Endothelial cell of umbilical vein (primary cell): Measurements from ENCODE around the gene IFIT5. TPM values are rescaled to one million over a fixed set of nuclear protein-coding genes. Genes with fewer than 3 reads are reported as not detected.

Experiments used
- BruUV-seq: library from RNA; stranded (reverse); fragments of 400-500 nt; replicated peaks from 2 replicates; lab custom pipeline; 2021; lab: Mats Ljungman, UMichigan
- CTCF ChIA-PET: fragments of 300-600, 350-600 bp; sonication (Branson Sonifier 250); formaldehyde crosslinking; loops from one replicate; lab custom pipeline; 2021; ENCODE audit warnings: antibody characterized with exemption, inconsistent platforms; lab: Charles Lee
- POLR2A ChIA-PET: fragments of 300-600, 350-600 bp; sonication (Branson Sonifier 250); formaldehyde crosslinking; loops from one replicate; lab custom pipeline; 2021; ENCODE audit warnings: antibody characterized with exemption, inconsistent platforms; lab: Charles Lee
- DNase-seq: peaks from one replicate; pipeline ENCODE4 v3.0.0-alpha.2; 2011; ENCODE audit warnings: low read depth, low spot score
- FAIRE-seq: peaks from 2 replicates; lab custom pipeline; 2011; peaks lifted over from hg19 to GRCh38; lab: Jason Lieb, UNC
- H2AFZ ChIP-seq: 2 replicates; pipeline ENCODE4 v1.6.0; 2012; ENCODE audit warnings: low read depth, low read length, control low read depth, inconsistent platforms
- H3K27ac ChIP-seq: 2 replicates; pipeline ENCODE4 v1.5.1; 2011; ENCODE audit warnings: low read depth, mild to moderate bottlenecking, control low read depth, low read length, moderate library complexity; ENCODE audit not compliant: insufficient read depth
- H3K27me3 ChIP-seq, 2 experiments: 2 replicates each; pipeline versions ENCODE4 v1.6.0 to v1.6.1; 2011; ENCODE audit warnings: low read length in 2 of 2, mixed read lengths in 1 of 2; ENCODE audit not compliant: control insufficient read depth in 2 of 2, insufficient read depth in 2 of 2
- H3K36me3 ChIP-seq, 2 experiments: 2 replicates in 1 of 2; 3 replicates in 1 of 2; pipeline ENCODE4 v1.5.1; 2011; ENCODE audit warnings: low read length in 2 of 2, mild to moderate bottlenecking in 1 of 2, moderate library complexity in 1 of 2; ENCODE audit not compliant: control insufficient read depth in 2 of 2, insufficient read depth in 2 of 2; ENCODE audit errors: extremely low read depth in 1 of 2
- H3K4me1 ChIP-seq: 3 replicates; pipeline ENCODE4 v1.5.1; 2011; ENCODE audit warnings: mild to moderate bottlenecking, low read length; ENCODE audit not compliant: control insufficient read depth, insufficient read depth; ENCODE audit errors: extremely low read depth
- H3K4me2 ChIP-seq: 2 replicates; pipeline ENCODE4 v1.6.1; 2011; ENCODE audit warnings: low read length, control low read depth, mixed read lengths; ENCODE audit not compliant: insufficient read depth
- H3K4me3 ChIP-seq, 3 experiments: fragments of 200-600 bp in 1 of 3; sonication (generic), shearing (Covaris generic) in 1 of 3; replicated peaks in 1 of 3; 2 replicates each; pipeline ENCODE4 v1.5.1; 2011 to 2016; ENCODE audit warnings: control low read depth in 3 of 3, low read length in 3 of 3, mild to moderate bottlenecking in 2 of 3, inconsistent platforms in 1 of 3, low read depth in 1 of 3, moderate library complexity in 1 of 3; ENCODE audit not compliant: insufficient read depth in 1 of 3
- H3K79me2 ChIP-seq: 2 replicates; pipeline ENCODE4 v1.6.0; 2012; ENCODE audit warnings: low read length, inconsistent platforms; ENCODE audit not compliant: control insufficient read depth, insufficient read depth
- H3K9ac ChIP-seq: replicated peaks from 2 replicates; pipeline ENCODE3; 2011; ENCODE audit warnings: low read length, control low read depth; ENCODE audit not compliant: insufficient read depth; ENCODE audit errors: extremely low read depth
- H3K9me1 ChIP-seq: replicated peaks from 3 replicates; pipeline ENCODE4 v1.6.0; 2011; ENCODE audit warnings: mild to moderate bottlenecking, low read length; ENCODE audit not compliant: control insufficient read depth, insufficient read depth; ENCODE audit errors: extremely low read depth
- H3K9me3 ChIP-seq: replicated peaks from 2 replicates; pipeline ENCODE4 v1.5.1; 2012; ENCODE audit warnings: low read length, inconsistent platforms; ENCODE audit not compliant: control insufficient read depth, insufficient read depth
- H4K20me1 ChIP-seq: replicated peaks from 2 replicates; pipeline ENCODE3; 2011; ENCODE audit warnings: mild to moderate bottlenecking, low read length; ENCODE audit not compliant: control insufficient read depth, insufficient read depth; ENCODE audit errors: extremely low read depth
- CTCF ChIP-seq, 2 donors: IDR thresholded peaks; 1 replicate in 1 of 2; 2 replicates in 1 of 2; pipeline ENCODE4 v1.5.1; 2011; ENCODE audit warnings: low read length in 2 of 2, mild to moderate bottlenecking in 2 of 2, moderate library complexity in 2 of 2, control low read depth in 1 of 2, inconsistent platforms in 1 of 2, low read depth in 1 of 2; ENCODE audit not compliant: insufficient read depth in 1 of 2; ENCODE audit errors: extremely low read depth in 1 of 2
- EZH2 ChIP-seq: IDR thresholded peaks from 2 replicates; pipeline ENCODE4 v1.6.1; 2012; ENCODE audit warnings: borderline replicate concordance, low read depth, mild to moderate bottlenecking, moderate library complexity, low read length, inconsistent platforms; ENCODE audit not compliant: severe bottlenecking
- FOS ChIP-seq: IDR thresholded peaks from 2 replicates; pipeline ENCODE4 v1.6.1; 2011; ENCODE audit warnings: mild to moderate bottlenecking, low read length, moderate library complexity, borderline replicate concordance; ENCODE audit not compliant: insufficient read depth
- GATA2 ChIP-seq: IDR thresholded peaks from 2 replicates; pipeline ENCODE4 v1.7.0; 2011; ENCODE audit warnings: low read depth, mild to moderate bottlenecking, moderate library complexity, mixed read lengths, low read length; ENCODE audit not compliant: insufficient read length, insufficient read depth
- JUN ChIP-seq: IDR thresholded peaks from 2 replicates; pipeline ENCODE4 v1.6.1; 2011; ENCODE audit warnings: borderline replicate concordance, low read depth; ENCODE audit not compliant: insufficient read length, insufficient read depth
- MAX ChIP-seq: IDR thresholded peaks from 2 replicates; pipeline ENCODE4 v1.6.1; 2011; ENCODE audit not compliant: insufficient read depth, insufficient read length
- MYC ChIP-seq: IDR thresholded peaks from one replicate; pipeline ENCODE4 v1.6.1; 2011; ENCODE audit warnings: mild to moderate bottlenecking, low read depth, low read length
- POLR2A ChIP-seq: IDR thresholded peaks from 2 replicates; pipeline ENCODE4 v1.6.1; 2012; ENCODE audit warnings: low read depth, mild to moderate bottlenecking, control low read depth, low read length
- POLR2AphosphoS5 ChIP-seq: IDR thresholded peaks from 2 replicates; pipeline ENCODE4 v1.6.1; 2012; ENCODE audit warnings: low read depth, mild to moderate bottlenecking, control low read depth, low read length, moderate library complexity; ENCODE audit not compliant: insufficient read depth
- dilution Hi-C: fragments of 300-500 bp; cut with MboI; formaldehyde crosslinking; loops from one replicate; pipeline ENCODE4 v1.15.0; 2019; ENCODE audit warnings: low sequenced_read_pairs; ENCODE audit not compliant: extremely low pct_ligation_motif_present
- intact Hi-C: fragments of 100-400 bp; cut with micrococcal nuclease; formaldehyde crosslinking; loops from one replicate; pipeline ENCODE4 v1.10.0; 2022
- polyA plus RNA-seq, 4 experiments: library from polyadenylated mRNA; depleted of rRNA in 3 of 4; stranded (reverse) in 3 of 4; unstranded in 1 of 4; fragments of >200 nt; gene quantifications; 2 replicates each; pipeline versions ENCODE4 v1.2.1 to v1.2.3, GENCODE V29; 2011 to 2012; ENCODE audit warnings: missing spikeins in 1 of 4
- total RNA-seq: library from RNA; stranded (reverse); gene quantifications from 2 replicates; pipeline ENCODE4 v1.2.3, GENCODE V29; 2021

The IFIT5 gene
- total and polyA plus RNA-seq, 2 donors (not counting 3 experiments of a cell fraction or from before 2014, with no cell fraction given): 1.0 to 3.2 TPM

GRCh38 chr10:89458784-89459183, 44.4 kb downstream of the IFIT5 start:
- H3K9ac ChIP-seq: no peak overlapping the region
- POLR2A ChIA-PET: no interaction called here
- H3K4me2 ChIP-seq: peak overlapping the region; percentile 96
- TF ChIP-seq MAX: no peak
- no peak for TF ChIP-seq GATA2
- TF ChIP-seq CTCF (IDR thresholded peaks at IDR 0.05; ENCODE audit: extremely low read depth in 1 of 2, insufficient read depth in 1 of 2, low read depth in 1 of 2, low read length in 2 of 2): no peak
- TF ChIP-seq POLR2A: no peak
- no peak for TF ChIP-seq POLR2AphosphoS5
- TF ChIP-seq FOS: no peak
- no peak for TF ChIP-seq JUN
- no peak for TF ChIP-seq EZH2
- no peak for TF ChIP-seq MYC
- H3K9me3 ChIP-seq: no peaks in the 10 kb centered on the region
- no peak overlapping the region for H2AFZ ChIP-seq
- dilution Hi-C loops (no loop called here), intact Hi-C loops (loop anchor here (1.0 kb wide), 2 partner anchors 31 to 95 kb away; no protein-coding TSS in a partner anchor)
- DNase-seq (no peak), FAIRE-seq (no peak)
- CTCF ChIA-PET: interaction anchor here (0.8 to 1.3 kb wide), 3 partner anchors 23 to 95 kb away, joined by 3 read pairs; no protein-coding TSS in a partner anchor
- H4K20me1 ChIP-seq: no peaks in the 10 kb centered on the region
- no peaks in the 10 kb centered on the region for H3K9me1 ChIP-seq
- peaks cover 17% of the 10 kb centered on the region for H3K4me1 ChIP-seq
- no TSS peak for BruUV-seq
- H3K4me3 ChIP-seq: peak overlapping the region in 1 of 3 experiments; percentile 37
- H3K79me2 ChIP-seq: no peaks in the 10 kb centered on the region
- no peaks in the 10 kb centered on the region for H3K27me3 ChIP-seq
- peak overlapping the region; percentile 40 for H3K27ac ChIP-seq
- no peaks in the 10 kb centered on the region for H3K36me3 ChIP-seq
